H9 (cell line): ENCODE data around the gene TAAR9. TPM values are rescaled to one million over a fixed set of nuclear protein-coding genes. Genes with fewer than 3 reads are reported as not detected.

Experiments used
- DNase-seq: peaks from one replicate; pipeline ENCODE4 v3.0.0-alpha.2; 2017
- H2AFZ ChIP-seq: one replicate; pipeline ENCODE4 v1.6.1; 2013; ENCODE audit warnings: mild to moderate bottlenecking, low read length, control low read depth, moderate library complexity
- H2AK5ac ChIP-seq: 2 replicates; pipeline ENCODE4 v1.6.1; 2013; ENCODE audit warnings: low read length, control low read depth, mixed read lengths; ENCODE audit not compliant: insufficient read length
- H2BK120ac ChIP-seq: one replicate; pipeline ENCODE4 v1.6.1; 2013; ENCODE audit warnings: low read depth, mild to moderate bottlenecking, low read length, control low read depth, inconsistent platforms; ENCODE audit not compliant: poor library complexity, severe bottlenecking
- H2BK12ac ChIP-seq: 2 replicates; pipeline ENCODE4 v1.6.1; 2013; ENCODE audit warnings: low read length, control low read depth, mixed read lengths, low read depth; ENCODE audit not compliant: insufficient read length
- H2BK15ac ChIP-seq: 2 replicates; pipeline ENCODE4 v1.6.1; 2013; ENCODE audit warnings: low read depth, low read length, control low read depth
- H2BK20ac ChIP-seq: one replicate; pipeline ENCODE4 v1.6.1; 2013; ENCODE audit warnings: low read depth, mild to moderate bottlenecking, low read length, control low read depth, inconsistent platforms; ENCODE audit not compliant: poor library complexity, severe bottlenecking
- H2BK5ac ChIP-seq: 2 replicates; pipeline ENCODE4 v1.6.1; 2013; ENCODE audit warnings: low read length, control low read depth, mixed read lengths; ENCODE audit not compliant: insufficient read length
- H3K14ac ChIP-seq: 2 replicates; pipeline ENCODE4 v1.6.1; 2013; ENCODE audit warnings: low read length, control low read depth; ENCODE audit not compliant: insufficient read depth
- H3K18ac ChIP-seq: 2 replicates; pipeline ENCODE4 v1.6.1; 2013; ENCODE audit warnings: low read depth, mild to moderate bottlenecking, mixed read lengths, low read length, control low read depth; ENCODE audit not compliant: insufficient read length
- H3K23ac ChIP-seq: 2 replicates; pipeline ENCODE4 v1.6.1; 2013; ENCODE audit warnings: low read length, control low read depth, mixed read lengths, low read depth; ENCODE audit not compliant: insufficient read length
- H3K23me2 ChIP-seq: 2 replicates; pipeline ENCODE4 v1.6.1; 2013; ENCODE audit warnings: low read depth, mild to moderate bottlenecking, mixed read lengths, low read length, control low read depth; ENCODE audit not compliant: insufficient read length, poor library complexity, severe bottlenecking
- H3K27ac ChIP-seq: 2 replicates; pipeline ENCODE4 v1.5.1; 2013; ENCODE audit warnings: low read length, control low read depth, mixed read lengths, low read depth; ENCODE audit not compliant: insufficient read length
- H3K27me3 ChIP-seq: 2 replicates; pipeline ENCODE4 v1.6.1; 2013; ENCODE audit warnings: low read length, control low read depth, inconsistent platforms; ENCODE audit not compliant: insufficient read depth
- H3K4ac ChIP-seq: 2 replicates; pipeline ENCODE4 v1.6.1; 2013; ENCODE audit warnings: low read depth, mild to moderate bottlenecking, control low read depth, inconsistent platforms, low read length, moderate library complexity
- H3K4me1 ChIP-seq: 2 replicates; pipeline ENCODE4 v1.6.1; 2013; ENCODE audit warnings: low read length, control low read depth, inconsistent platforms; ENCODE audit not compliant: insufficient read depth
- H3K4me2 ChIP-seq: 2 replicates; pipeline ENCODE4 v1.6.1; 2013; ENCODE audit warnings: low read length, control low read depth, mixed read lengths; ENCODE audit not compliant: insufficient read length, insufficient read depth
- H3K56ac ChIP-seq: 2 replicates; pipeline ENCODE4 v1.6.1; 2013; ENCODE audit warnings: low read depth, mild to moderate bottlenecking, mixed read lengths, low read length, control low read depth; ENCODE audit not compliant: insufficient read length
- H3K79me1 ChIP-seq: 2 replicates; pipeline ENCODE4 v1.6.1; 2013; ENCODE audit warnings: low read depth, mild to moderate bottlenecking, moderate library complexity, low read length, control low read depth, inconsistent platforms; ENCODE audit not compliant: insufficient read depth, poor library complexity, severe bottlenecking
- H3K79me2 ChIP-seq: 2 replicates; pipeline ENCODE4 v1.6.1; 2013; ENCODE audit warnings: low read length, control low read depth, inconsistent platforms; ENCODE audit not compliant: insufficient read depth
- H3K9ac ChIP-seq: 2 replicates; pipeline ENCODE4 v1.6.1; 2013; ENCODE audit warnings: low read length, control low read depth, mixed read lengths; ENCODE audit not compliant: insufficient read length; ENCODE audit errors: extremely low read depth
- H3K9me3 ChIP-seq: one replicate; pipeline ENCODE4 v1.6.1; 2013; ENCODE audit warnings: low read depth, low read length, inconsistent platforms; ENCODE audit not compliant: control insufficient read depth
- H3T11ph ChIP-seq: one replicate; pipeline ENCODE4 v1.6.1; 2013; ENCODE audit warnings: mild to moderate bottlenecking, low read length, control low read depth, inconsistent platforms
- H4K20me1 ChIP-seq: one replicate; pipeline ENCODE4 v1.6.1; 2013; ENCODE audit not compliant: control insufficient read depth, insufficient read length, insufficient read depth
- H4K5ac ChIP-seq: 2 replicates; pipeline ENCODE4 v1.6.1; 2013; ENCODE audit warnings: low read depth, mild to moderate bottlenecking, mixed read lengths, low read length, control low read depth; ENCODE audit not compliant: insufficient read length
- H4K8ac ChIP-seq: replicated peaks from 2 replicates; pipeline ENCODE4 v1.6.1; 2013; ENCODE audit warnings: low read length, control low read depth, mixed read lengths, low read depth; ENCODE audit not compliant: insufficient read length
- H4K91ac ChIP-seq: 2 replicates; pipeline ENCODE4 v1.6.1; 2013; ENCODE audit warnings: low read depth, mild to moderate bottlenecking, moderate library complexity, mixed read lengths, low read length, control low read depth; ENCODE audit not compliant: insufficient read length
- H3K27ac Mint-ChIP-seq, 3 experiments: 2 replicates in 2 of 3; 3 replicates in 1 of 3; pipeline ENCODE4 v1.8.0; 2020 to 2021; ENCODE audit warnings: mixed read lengths in 3 of 3, mild to moderate bottlenecking in 1 of 3, moderate library complexity in 1 of 3
- H3K27me3 Mint-ChIP-seq: 2 replicates; pipeline ENCODE4 v1.8.0; 2021; ENCODE audit warnings: low read depth, mild to moderate bottlenecking, moderate library complexity, mixed read lengths
- H3K36me3 Mint-ChIP-seq, 3 experiments: 2 replicates in 2 of 3; 3 replicates in 1 of 3; pipeline ENCODE4 v1.8.0; 2020 to 2021; ENCODE audit warnings: low read depth in 3 of 3, mixed read lengths in 3 of 3; ENCODE audit not compliant: insufficient read depth in 1 of 3
- H3K4me1 Mint-ChIP-seq, 2 experiments: 2 replicates each; pipeline ENCODE4 v1.8.0; 2020; ENCODE audit warnings: mixed read lengths in 2 of 2
- H3K4me3 Mint-ChIP-seq, 2 experiments: 2 replicates in 1 of 2; 3 replicates in 1 of 2; pipeline ENCODE4 v1.8.0; 2020 to 2021; ENCODE audit warnings: mild to moderate bottlenecking in 2 of 2, mixed read lengths in 2 of 2, moderate library complexity in 1 of 2
- H3K9me3 Mint-ChIP-seq, 2 experiments: 2 replicates in 1 of 2; 3 replicates in 1 of 2; pipeline ENCODE4 v1.8.0; 2020; ENCODE audit warnings: mild to moderate bottlenecking in 2 of 2, mixed read lengths in 2 of 2, moderate library complexity in 1 of 2
- CTCF ChIP-seq: fragments of 200-600 bp; sonication (generic); conservative IDR thresholded peaks from 3 replicates; pipeline ENCODE4 v1.8.0; 2021; ENCODE audit warnings: antibody characterized with exemption, mild to moderate bottlenecking
- WGBS: extraction: QIAGEN DNeasy Blood & Tissue Kit; methylation state at CpG from one replicate; pipeline ENCODE4 v1.1.7; 2013; ENCODE audit warnings: missing lambda C conversion rate, low lambda C conversion rate, mixed read lengths; ENCODE audit not compliant: insufficient read length; ENCODE audit errors: extremely low coverage; 5-methylcytosine and 5-hydroxymethylcytosine counted together
- total RNA-seq: library from RNA; stranded (reverse); gene quantifications from 2 replicates; pipeline ENCODE4 v1.2.1, GENCODE V29; 2021

Gene TAAR9
- total RNA-seq, 1 experiment from 2014 or later = not detected

- H3K56ac ChIP-seq = no peak overlapping the region
- H3K23ac ChIP-seq = no peak overlapping the region
- H3K27ac ChIP-seq = no peak overlapping the region
- no peak for DNase-seq
- no peak overlapping the region for H3K4me2 ChIP-seq
- H4K8ac ChIP-seq = no peak overlapping the region
- no peaks in the 10 kb centered on the region for H3K23me2 ChIP-seq
- H4K91ac ChIP-seq = no peak overlapping the region
- no peak overlapping the region for H2BK5ac ChIP-seq
- H3K4me1 Mint-ChIP-seq = peaks cover 0 to 4% of the 10 kb centered on the region in 2 experiments; a peak in 1 of 4 replicates
- H3K14ac ChIP-seq = no peak overlapping the region
- H3T11ph ChIP-seq = no peak overlapping the region
- no peak overlapping the region for H3K4me3 Mint-ChIP-seq
- H4K20me1 ChIP-seq = no peaks in the 10 kb centered on the region
- no peak for TF ChIP-seq CTCF
- H2AK5ac ChIP-seq = no peak overlapping the region
- H3K79me1 ChIP-seq = no peaks in the 10 kb centered on the region
- no peak overlapping the region for H2BK120ac ChIP-seq
- H2BK15ac ChIP-seq = no peak overlapping the region
- H2BK20ac ChIP-seq = no peak overlapping the region
- no peaks in the 10 kb centered on the region for H3K9me3 ChIP-seq
- H3K36me3 Mint-ChIP-seq = peaks cover 2 to 15% (median 12%) of the 10 kb centered on the region in 3 experiments; a peak in 6 of 7 replicates
- H3K79me2 ChIP-seq = no peaks in the 10 kb centered on the region; the same call in 1 of the 2 replicates
- H3K9me3 Mint-ChIP-seq = no peaks in the 10 kb centered on the region
- no peaks in the 10 kb centered on the region for H3K27me3 Mint-ChIP-seq
- H3K27ac Mint-ChIP-seq = peak overlapping the region in 1 of 3 experiments; percentile 16; a peak in 1 of 7 replicates
- H3K4ac ChIP-seq = no peak overlapping the region
- H3K4me1 ChIP-seq = no peaks in the 10 kb centered on the region
- H3K18ac ChIP-seq = no peak overlapping the region
- H4K5ac ChIP-seq = no peak overlapping the region
- no CpG with 5 or more reads among the region's 4 CpGs for WGBS
- H2AFZ ChIP-seq = no peak overlapping the region
- H3K9ac ChIP-seq = no peak overlapping the region
- no peaks in the 10 kb centered on the region for H3K27me3 ChIP-seq
- no peak overlapping the region for H2BK12ac ChIP-seq
These were observed 38.3 kb upstream of the TAAR9 start for GRCh38 chr6:132499757-132500156.
